GM13976 (cell line): ENCODE measurements around the gene ACTR2.
"Not testable (repeated sequence)": the region's sequence is repeated elsewhere in the genome, so short reads cannot be mapped to it uniquely, and the experiment has no call there.

Source experiments
- DNase-seq: peaks from one replicate; pipeline ENCODE4 v3.0.0; 2012; ENCODE audit warnings: low spot score
- in situ Hi-C: fragments of 300-500 bp; cut with MboI; formaldehyde crosslinking; loops from one replicate; pipeline ENCODE4 v1.12.0; 2022; ENCODE audit warnings: low sequenced_read_pairs, mixed read lengths, inconsistent platforms; ENCODE audit not compliant: unreplicated experiment
- TF ChIP-seq, protein P1 (sequence below): IDR thresholded peaks from 2 replicates; pipeline ENCODE4 v1.5.1; 2012; ENCODE audit warnings: borderline replicate concordance, mild to moderate bottlenecking; ENCODE audit not compliant: insufficient read depth; ENCODE audit errors: extremely low read depth, missing control alignments, control extremely low read depth

ACTR2 gene

DNA sequence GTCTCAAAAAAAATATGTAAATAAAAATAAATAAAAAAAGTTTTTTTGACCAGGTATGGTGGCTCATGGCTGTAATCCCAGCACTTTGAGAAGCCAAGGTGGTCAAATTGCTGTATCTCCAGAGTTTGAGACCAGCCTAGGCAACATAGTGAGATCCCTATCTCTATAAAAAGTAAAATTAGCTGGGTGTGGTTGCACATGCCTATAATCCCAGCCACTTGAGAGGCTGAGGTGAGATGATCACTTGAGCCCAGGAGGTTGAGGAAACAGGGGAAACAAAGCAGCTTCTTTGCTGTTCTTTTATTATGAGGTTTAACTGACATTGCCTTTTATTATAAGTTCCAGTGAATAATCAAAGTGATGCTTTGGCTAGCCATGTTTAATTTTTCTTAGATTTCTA is 25.0 kb downstream of the ACTR2 start:
- DNase-seq = no peak
- in situ Hi-C loops = no loop called here
- TF ChIP-seq, protein P1, sequence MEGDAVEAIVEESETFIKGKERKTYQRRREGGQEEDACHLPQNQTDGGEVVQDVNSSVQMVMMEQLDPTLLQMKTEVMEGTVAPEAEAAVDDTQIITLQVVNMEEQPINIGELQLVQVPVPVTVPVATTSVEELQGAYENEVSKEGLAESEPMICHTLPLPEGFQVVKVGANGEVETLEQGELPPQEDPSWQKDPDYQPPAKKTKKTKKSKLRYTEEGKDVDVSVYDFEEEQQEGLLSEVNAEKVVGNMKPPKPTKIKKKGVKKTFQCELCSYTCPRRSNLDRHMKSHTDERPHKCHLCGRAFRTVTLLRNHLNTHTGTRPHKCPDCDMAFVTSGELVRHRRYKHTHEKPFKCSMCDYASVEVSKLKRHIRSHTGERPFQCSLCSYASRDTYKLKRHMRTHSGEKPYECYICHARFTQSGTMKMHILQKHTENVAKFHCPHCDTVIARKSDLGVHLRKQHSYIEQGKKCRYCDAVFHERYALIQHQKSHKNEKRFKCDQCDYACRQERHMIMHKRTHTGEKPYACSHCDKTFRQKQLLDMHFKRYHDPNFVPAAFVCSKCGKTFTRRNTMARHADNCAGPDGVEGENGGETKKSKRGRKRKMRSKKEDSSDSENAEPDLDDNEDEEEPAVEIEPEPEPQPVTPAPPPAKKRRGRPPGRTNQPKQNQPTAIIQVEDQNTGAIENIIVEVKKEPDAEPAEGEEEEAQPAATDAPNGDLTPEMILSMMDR = no peak

GRCh38 chr2:65255356-65255755 is 27.7 kb downstream of the ACTR2 start:
- DNase-seq = no peak
- TF ChIP-seq, protein P1 = no peak
- in situ Hi-C loops = no loop called here

DNA sequence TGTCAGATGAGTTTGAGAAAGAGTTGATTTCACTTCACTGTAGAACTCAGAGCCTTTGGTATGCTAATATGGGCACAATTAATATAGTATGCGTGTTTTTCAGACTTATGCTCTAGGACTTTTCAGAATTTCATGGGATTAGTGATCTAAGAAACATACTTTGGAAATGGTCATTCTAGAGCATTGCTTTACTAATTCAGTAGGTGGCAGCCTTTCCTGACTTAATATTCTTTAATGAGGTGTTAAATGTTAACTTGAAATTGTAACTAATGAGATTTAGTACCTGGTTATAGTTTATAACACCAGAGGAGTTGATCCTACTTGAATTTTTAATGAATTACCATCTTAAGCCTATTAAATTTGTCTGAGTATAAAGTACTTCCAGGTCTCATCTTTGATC is 28.4 kb downstream of the ACTR2 start:
- TF ChIP-seq, protein P1 = no peak
- in situ Hi-C loops = no loop called here
- no peak for DNase-seq

DNA sequence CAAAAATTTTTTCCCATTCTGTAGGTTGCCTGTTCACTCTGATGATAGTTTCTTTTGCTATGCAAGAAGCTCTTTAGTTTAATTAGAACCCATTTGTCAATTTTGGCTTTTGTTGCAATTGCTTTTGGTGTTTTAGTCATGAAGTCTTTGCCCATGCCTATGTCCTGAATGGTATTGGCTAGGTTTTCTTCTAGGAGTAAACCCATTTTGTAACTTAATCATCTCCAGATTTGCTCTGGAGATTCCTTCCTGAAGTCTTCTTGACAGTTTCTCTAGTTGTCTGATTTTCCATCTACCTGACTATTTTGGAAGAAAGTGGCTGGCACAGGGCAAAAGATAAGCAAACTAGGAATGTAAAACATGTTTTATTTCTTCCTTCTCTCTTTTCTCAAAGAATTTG is 30.2 kb downstream of the ACTR2 start:
- DNase-seq, in situ Hi-C loops: not testable (repeated sequence)

- in situ Hi-C loops = no loop called here
- DNase-seq = no peak
- TF ChIP-seq, protein P1 = no peak
These were observed 34.0 kb downstream of the ACTR2 start for GRCh38 chr2:65261676-65262075.

DNA sequence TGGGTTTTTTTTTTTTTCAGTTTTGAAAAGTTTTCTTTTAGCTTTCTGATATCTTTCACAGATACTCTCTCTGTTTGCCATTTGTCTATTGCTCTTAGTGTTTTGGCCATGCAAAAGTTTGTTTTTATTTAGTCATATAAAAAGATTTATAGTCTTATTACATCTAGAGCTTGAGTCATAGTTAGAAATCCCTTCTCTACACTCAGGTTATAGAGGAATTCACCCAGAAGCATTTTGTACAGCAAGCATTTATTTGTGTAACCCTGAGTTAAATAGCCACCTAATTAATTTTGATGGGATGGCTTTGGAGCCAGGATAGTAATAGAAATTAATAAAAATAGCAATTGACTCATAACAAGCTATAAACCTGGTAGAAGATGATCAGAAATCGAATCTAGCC is 35.6 kb downstream of the ACTR2 start:
- in situ Hi-C loops = no loop called here
- no peak for DNase-seq
- TF ChIP-seq, protein P1 = no peak

DNA sequence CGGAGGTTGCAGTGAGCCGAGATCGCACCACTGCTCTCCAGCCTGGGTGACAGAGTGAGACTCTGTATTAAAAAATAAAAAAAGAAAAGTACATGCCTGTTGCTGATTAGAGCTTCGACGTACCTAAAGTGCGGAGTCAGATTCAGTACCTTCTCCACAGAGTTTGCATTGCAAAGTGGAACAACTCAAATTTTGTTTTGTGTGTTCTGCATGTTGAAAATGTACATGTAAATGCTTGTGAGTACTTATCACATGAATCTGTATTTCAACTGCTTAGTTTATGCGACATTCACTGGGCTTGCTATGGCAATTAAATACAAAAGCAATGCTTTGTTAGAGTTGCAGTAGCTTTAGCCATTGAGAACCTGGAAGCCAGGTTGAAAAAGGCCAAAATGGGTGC is 36.4 kb downstream of the ACTR2 start:
- in situ Hi-C loops = no loop called here
- no peak for DNase-seq
- TF ChIP-seq, protein P1 = no peak
